ENCODE measurements around the gene ABI3BP. TPM values are rescaled to one million over a fixed set of nuclear protein-coding genes. Genes with fewer than 3 reads are reported as not detected.

ABI3BP gene
- total RNA-seq, 1 experiment from 2014 or later: 0.74 TPM

DNA sequence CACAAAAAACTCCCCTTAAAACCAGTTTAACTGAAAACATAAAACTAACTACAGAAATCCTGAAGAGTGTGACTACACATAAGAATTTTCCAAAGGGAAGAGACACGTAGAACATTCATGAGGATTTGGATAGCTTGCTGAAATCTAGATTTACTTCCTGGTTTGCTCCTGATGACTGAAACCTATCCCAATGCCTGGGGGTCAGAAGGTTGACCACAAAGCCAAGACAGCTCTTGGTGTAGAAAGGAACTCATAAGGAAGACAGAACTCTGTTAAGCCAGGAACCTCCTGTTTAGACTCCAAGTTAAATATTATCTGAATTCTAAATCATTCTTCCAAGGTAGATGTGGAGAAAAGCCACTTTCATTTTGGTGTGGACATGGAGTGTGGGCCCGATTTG is 191.1 kb downstream of the ABI3BP start:
- POLR2A ChIA-PET: no interaction called here
- H3K27ac Mint-ChIP-seq: no peak overlapping the region
- no peak for DNase-seq (ENCODE audit: low spot score)
- TF ChIP-seq NR2C2 (CRISPR knock-in tag; IDR thresholded peaks at IDR 0.05) (no peak), E2F5 (CRISPR knock-in tag; IDR thresholded peaks at IDR 0.05) (no peak), NR3C1 (CRISPR knock-in tag; conservative IDR thresholded peaks at IDR 0.05; ENCODE audit: low read depth) (no peak), ZNF219 (CRISPR knock-in tag; IDR thresholded peaks at IDR 0.05; ENCODE audit: borderline replicate concordance) (no peak), ATF2 (CRISPR knock-in tag; IDR thresholded peaks at IDR 0.05; ENCODE audit: borderline replicate concordance, low read depth) (no peak), ARID4B (CRISPR knock-in tag; IDR thresholded peaks at IDR 0.05; ENCODE audit: borderline replicate concordance) (no peak), FOXP4 (CRISPR knock-in tag; IDR thresholded peaks at IDR 0.05) (no peak), FOXP1 (CRISPR knock-in tag; IDR thresholded peaks at IDR 0.05; ENCODE audit: borderline replicate concordance) (no peak), MAX (CRISPR knock-in tag; IDR thresholded peaks at IDR 0.05) (no peak), GRHL2 (CRISPR knock-in tag; IDR thresholded peaks at IDR 0.05; ENCODE audit: insufficient replicate concordance, severe bottlenecking) (no peak)
- no peaks in the 10 kb centered on the region for H3K4me1 Mint-ChIP-seq
- no peaks in the 10 kb centered on the region for H3K9me3 Mint-ChIP-seq
- ATAC-seq: no peak
- no peak overlapping the region for H3K4me3 Mint-ChIP-seq
- CTCF ChIA-PET: interaction anchor here (1.1 kb wide), 1 partner anchor 339 kb away, joined by 4 read pairs; no protein-coding TSS in a partner anchor
- H3K36me3 Mint-ChIP-seq: no peaks in the 10 kb centered on the region
- H3K27me3 Mint-ChIP-seq (ENCODE audit: low read depth): no peaks in the 10 kb centered on the region; the same call in 1 of the 2 replicates

DNA sequence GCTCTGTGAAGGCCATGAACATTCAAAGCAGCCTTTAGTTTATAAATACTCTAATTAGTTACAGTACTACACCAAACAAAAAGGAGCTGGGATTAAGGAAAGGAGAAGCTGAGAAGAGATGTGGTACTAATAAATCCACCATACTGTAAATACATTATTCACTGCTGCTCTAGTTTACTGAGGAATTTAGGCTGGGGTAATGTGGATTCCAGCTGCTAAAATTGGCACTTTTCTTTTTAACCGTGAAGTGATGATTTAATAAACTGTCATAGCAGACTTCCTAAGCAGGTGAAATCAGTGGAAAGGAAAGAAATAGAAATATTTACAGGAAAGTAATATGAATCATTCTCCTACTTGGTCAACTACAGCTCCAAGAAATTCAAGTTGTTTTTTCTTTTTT is 195.2 kb downstream of the ABI3BP start:
- H3K36me3 Mint-ChIP-seq: no peaks in the 10 kb centered on the region
- CTCF ChIA-PET: interaction anchor here (2.0 kb wide), 1 partner anchor 21 kb away, joined by 7 read pairs; no protein-coding TSS in a partner anchor
- no peaks in the 10 kb centered on the region for H3K9me3 Mint-ChIP-seq
- DNase-seq (ENCODE audit: low spot score): no peak
- POLR2A ChIA-PET: no interaction called here
- H3K4me3 Mint-ChIP-seq: no peak overlapping the region
- no peaks in the 10 kb centered on the region; the same call in 1 of the 2 replicates for H3K27me3 Mint-ChIP-seq (ENCODE audit: low read depth)
- ATAC-seq: no peak
- H3K27ac Mint-ChIP-seq: no peak overlapping the region
- peaks cover 5% of the 10 kb centered on the region; the same call in 1 of the 2 replicates for H3K4me1 Mint-ChIP-seq
- TF ChIP-seq, protein P1, sequence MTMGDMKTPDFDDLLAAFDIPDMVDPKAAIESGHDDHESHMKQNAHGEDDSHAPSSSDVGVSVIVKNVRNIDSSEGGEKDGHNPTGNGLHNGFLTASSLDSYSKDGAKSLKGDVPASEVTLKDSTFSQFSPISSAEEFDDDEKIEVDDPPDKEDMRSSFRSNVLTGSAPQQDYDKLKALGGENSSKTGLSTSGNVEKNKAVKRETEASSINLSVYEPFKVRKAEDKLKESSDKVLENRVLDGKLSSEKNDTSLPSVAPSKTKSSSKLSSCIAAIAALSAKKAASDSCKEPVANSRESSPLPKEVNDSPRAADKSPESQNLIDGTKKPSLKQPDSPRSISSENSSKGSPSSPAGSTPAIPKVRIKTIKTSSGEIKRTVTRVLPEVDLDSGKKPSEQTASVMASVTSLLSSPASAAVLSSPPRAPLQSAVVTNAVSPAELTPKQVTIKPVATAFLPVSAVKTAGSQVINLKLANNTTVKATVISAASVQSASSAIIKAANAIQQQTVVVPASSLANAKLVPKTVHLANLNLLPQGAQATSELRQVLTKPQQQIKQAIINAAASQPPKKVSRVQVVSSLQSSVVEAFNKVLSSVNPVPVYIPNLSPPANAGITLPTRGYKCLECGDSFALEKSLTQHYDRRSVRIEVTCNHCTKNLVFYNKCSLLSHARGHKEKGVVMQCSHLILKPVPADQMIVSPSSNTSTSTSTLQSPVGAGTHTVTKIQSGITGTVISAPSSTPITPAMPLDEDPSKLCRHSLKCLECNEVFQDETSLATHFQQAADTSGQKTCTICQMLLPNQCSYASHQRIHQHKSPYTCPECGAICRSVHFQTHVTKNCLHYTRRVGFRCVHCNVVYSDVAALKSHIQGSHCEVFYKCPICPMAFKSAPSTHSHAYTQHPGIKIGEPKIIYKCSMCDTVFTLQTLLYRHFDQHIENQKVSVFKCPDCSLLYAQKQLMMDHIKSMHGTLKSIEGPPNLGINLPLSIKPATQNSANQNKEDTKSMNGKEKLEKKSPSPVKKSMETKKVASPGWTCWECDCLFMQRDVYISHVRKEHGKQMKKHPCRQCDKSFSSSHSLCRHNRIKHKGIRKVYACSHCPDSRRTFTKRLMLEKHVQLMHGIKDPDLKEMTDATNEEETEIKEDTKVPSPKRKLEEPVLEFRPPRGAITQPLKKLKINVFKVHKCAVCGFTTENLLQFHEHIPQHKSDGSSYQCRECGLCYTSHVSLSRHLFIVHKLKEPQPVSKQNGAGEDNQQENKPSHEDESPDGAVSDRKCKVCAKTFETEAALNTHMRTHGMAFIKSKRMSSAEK (CRISPR knock-in tag; IDR thresholded peaks at IDR 0.05; ENCODE audit: borderline replicate concordance): no peak
- no peak for TF ChIP-seq PREB (CRISPR knock-in tag; IDR thresholded peaks at IDR 0.05; ENCODE audit: borderline replicate concordance)
- TF ChIP-seq USF1 (CRISPR knock-in tag; IDR thresholded peaks at IDR 0.05): no peak
- TF ChIP-seq TP53 (CRISPR knock-in tag; IDR thresholded peaks at IDR 0.05): no peak
- no peak for TF ChIP-seq AR (CRISPR knock-in tag; IDR thresholded peaks at IDR 0.05)
